ENCODE measurements around the gene COQ2. TPM values are rescaled to one million over a fixed set of nuclear protein-coding genes. Genes with fewer than 3 reads are reported as not detected.
A peak's percentile ranks its signal among the peaks of the same experiment; 100 is the strongest.
"Not testable (repeated sequence)": the region's sequence is repeated elsewhere in the genome, so short reads cannot be mapped to it uniquely, and the experiment has no call there.

COQ2 gene
- total RNA-seq, 1 experiment from 2014 or later: 20.1 TPM

DNA sequence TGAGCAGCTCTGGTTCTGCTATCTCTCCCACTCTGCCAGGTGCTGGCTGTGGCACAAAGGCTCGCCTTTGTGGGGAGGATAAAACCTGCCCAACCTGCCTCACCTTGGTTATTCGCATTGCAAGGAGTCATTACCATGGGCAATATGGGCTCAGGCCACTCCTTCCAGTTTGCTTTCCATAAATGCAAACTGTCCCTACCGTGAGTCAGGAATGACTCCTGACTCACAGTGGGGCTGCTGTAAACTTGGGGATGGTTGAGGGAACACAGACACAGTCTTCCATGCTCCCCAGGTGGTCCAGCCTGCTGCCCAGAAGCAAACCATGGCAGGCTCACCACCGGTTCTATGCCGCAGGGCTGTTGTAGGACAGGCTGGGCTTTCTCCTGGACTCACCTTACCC is 36.1 kb downstream of the COQ2 start:
- peak; percentile 6 for DNase-seq (ENCODE audit: low read depth)

DNA sequence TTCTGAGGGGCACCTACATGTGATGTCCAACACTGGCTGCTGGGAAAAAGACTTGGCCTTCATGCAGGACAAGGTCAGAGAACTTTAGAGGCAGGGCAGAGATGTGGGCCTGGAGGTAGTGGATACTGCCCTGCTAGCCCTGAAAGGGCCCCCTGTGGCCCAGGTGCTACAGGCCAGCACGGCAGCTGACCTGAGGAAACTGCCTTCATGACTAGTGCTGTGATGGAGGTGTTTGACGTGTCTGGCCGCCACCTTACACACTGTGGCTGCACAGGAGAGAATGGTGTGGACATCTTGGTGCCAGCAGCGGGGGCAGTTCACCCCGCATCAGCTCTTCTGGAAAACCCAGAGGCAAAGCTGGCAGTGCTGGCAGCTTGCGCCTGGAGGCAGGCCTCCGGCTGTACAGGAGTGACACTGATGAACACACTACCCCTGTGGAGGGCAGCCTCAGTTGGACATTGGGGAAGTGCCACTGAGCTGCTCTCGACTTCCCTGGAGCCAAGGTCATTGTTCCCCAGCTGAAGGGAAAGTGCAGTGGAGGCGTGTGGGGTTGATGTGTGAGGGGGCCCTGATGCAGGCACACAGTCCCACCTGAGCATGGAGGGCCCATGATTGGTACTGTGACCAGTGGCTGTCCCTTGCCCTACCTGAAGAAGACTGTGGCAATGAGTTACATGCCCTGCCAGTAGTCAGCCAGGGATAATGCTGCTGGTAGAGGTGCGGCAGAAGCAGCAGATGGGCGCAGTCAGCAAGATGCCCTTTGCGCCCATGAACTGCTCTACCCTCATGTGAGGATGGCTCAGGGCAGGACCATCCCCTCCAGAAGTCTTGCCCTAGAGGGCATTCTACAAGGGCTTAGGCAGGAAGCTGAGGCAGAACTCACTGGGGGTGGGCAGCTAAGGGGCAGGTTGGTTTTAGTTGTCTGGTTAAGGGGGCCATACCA is 36.9 kb downstream of the COQ2 start:
- DNase-seq (ENCODE audit: low read depth): no peak

DNA sequence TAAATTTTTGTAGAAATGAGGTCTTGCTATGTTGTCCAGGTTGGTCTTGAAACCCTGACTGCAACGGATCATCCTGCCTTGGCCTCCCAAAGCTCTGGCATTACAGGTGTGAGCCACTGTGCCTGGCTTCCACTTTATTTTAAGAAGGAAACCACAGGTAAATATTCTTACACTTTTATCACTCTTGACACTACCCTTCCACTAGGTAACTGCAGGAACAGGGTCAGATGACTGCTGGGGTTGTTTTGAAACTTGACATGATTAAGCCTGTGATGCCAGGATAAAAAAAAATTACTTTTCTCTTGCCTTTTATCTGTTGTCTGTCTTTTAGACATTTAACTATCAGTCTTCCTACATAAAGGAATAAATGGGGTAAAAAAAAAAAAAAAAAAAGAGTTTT is 43.5 kb downstream of the COQ2 start:
- no peak for DNase-seq (ENCODE audit: low read depth)

DNA sequence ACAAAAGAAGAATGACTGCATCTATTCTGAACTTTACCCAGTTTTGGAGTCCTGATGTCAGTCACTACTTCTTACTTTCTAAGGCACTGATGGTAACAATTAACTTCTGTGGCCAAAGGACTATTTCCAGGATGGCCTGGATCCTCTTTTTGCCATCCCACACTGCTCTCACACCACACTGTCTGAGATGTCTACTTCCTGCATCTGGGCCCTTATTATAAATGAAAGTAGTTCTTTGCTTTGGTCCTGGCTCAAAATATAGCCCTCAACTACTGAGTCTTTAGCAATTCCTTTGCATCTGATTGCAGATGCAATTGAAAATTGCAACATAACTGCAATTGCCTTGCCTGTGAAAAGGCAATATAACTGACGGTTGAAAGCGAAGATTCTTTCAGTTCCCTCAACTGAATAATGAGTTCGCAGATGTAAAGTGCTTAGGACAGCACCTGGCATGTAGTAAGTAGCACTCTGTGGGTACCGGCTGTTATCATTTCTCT is 44.2 kb downstream of the COQ2 start:
- no peak for DNase-seq (ENCODE audit: low read depth)

DNA sequence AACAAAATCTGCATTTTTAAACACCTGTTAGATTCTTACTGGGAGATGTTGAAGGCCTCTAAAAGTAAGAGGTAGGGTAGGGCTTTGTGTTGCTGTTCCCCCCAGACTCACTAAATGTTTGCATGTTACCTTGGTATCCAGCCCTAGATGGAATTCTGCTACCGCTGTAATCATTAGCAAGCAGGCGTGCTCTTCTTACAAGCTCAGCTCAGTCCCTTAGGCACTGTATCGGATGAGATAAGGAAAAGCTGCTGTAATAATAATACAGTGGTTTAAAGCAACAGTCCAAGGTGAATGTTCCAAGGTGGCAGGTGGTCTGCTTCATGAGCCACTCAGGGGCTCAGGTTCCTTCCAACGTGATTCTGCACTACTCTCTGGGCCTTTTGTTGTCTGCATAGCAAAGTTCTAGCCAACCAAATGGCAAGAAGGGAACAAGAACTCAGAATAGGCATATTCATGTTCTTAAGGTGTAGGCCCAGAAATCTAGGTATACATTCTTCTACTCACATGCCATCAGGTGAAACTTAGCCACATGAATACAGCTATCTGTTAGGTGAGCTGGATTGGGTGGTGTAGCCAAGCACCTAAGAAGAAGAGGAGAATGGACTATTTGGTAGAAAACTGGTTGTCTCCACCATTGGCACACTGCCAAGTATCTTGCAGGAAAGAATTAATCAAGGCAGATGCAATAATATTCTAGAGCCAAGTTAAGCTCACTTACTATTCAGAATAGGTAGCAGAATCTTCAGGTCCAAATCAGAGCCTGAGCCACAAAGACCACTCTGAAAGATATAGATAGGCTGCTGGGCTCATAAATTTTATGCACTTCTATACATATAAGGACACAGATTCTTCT is 46.0 kb downstream of the COQ2 start:
- DNase-seq (ENCODE audit: low read depth): no peak

DNA sequence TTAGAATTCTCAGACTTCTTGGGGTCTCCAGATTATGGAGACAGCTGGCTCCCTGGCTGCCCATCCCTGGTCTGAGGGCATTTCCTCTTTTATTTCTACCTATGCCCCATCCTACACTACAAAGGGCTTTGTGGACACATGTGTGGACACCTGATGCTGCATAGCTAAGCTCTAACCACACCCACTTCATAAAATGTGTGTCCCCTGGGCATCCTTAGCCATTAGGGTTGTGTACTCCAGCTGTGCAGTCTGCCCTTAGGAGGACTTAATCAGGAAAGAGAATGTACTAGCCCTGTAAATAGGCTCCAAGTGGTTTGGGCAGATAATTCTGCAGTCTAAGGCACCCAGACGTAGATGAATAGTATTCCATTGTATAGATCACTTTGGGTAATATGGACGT is 47.0 kb downstream of the COQ2 start:
- DNase-seq (ENCODE audit: low read depth): no peak

DNA sequence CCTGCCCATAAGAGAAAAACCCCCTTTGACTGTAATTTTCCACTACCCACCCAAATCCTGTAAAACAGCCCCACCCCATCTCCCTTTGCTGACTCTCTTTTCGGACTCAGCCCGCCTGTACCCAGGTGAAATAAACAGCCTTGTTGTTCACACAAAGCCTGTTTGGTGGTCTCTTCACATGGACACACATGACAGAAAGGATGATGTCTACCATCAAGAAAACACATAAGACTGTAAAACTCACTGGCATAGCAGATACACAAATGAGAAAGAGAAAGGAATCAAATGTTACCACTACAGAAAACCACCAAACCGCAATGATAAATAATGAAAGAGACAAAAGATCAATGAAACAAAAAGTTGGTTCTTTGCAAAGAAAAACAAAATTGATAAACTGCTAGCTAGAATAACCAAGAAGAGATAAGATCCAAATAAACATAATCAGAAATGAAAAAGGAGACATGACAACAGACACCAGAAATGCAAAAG is 48.9 kb downstream of the COQ2 start:
- not testable (repeated sequence) for DNase-seq (ENCODE audit: low read depth)

DNA sequence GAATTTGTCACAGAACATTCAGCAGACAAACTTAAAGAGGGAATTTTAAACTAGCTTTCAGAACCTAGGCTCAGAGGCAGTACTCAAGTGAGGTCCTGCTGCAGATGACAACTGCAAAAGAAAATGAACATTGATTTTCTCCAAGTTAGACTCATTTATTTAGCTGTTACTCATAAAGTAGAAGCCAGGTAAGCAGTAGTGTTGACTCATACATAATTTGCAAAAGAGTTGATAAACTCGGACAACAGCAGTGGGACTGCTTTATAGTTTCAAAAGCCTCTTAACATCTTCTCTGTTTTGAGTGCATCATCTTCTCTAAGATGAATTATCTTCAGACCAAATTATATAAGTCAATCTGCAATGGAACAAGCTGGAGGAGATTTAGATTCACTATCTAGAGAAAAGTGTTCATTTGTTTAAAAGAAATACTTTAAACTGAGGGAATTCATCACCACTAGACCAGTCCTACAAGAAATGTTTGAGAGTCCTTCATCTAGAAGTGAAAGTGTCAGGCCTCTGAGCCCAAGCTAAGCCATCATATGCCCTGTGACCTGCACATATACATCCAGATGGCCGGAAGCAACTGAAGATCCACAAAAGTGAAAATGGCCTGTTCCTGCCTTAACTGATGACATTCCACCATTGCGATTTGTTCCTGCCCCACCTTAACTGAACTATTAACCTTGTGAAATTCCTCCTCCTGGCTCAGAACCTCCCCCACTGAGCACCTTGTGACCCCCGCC is 49.5 kb downstream of the COQ2 start:
- no peak for DNase-seq (ENCODE audit: low read depth)

DNA sequence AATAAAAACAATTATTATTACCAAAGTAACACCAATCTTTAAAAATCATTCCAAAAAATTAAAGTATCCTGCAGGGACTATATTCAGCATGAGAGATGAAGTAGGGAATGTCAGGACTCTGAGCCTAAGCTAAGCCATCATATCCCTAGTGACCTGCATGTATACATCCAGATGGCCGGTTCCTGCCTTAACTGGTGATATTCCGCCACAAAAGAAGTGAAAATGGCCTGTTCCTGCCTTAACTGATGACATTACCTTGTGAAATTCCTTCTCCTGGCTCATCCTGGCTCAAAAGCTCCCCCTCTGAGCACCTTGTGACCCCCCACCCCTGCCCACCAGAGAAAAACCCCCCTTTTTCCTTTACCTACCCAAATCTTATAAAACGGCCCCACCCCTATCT is 50.2 kb downstream of the COQ2 start:
- not testable (repeated sequence) for DNase-seq (ENCODE audit: low read depth)

DNA sequence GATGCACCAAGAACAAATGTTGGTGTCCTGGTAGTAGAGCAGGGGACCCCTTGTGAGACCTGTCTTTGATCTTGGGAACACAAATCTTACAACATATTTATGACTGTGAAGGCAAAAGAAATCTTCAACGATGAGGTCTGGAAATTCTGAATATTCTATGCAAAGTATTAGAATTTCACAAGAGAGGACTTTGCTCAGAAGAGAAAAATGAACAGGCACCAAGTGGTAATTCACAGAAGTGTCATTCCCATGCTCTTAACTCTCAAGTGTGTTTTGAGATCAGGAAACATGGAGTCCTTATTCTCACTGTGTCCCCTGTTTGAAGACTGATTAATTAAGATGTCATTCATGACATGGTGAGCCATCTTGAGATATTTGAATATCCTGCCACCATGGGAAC is 52.5 kb downstream of the COQ2 start:
- DNase-seq (ENCODE audit: low read depth): no peak

DNA sequence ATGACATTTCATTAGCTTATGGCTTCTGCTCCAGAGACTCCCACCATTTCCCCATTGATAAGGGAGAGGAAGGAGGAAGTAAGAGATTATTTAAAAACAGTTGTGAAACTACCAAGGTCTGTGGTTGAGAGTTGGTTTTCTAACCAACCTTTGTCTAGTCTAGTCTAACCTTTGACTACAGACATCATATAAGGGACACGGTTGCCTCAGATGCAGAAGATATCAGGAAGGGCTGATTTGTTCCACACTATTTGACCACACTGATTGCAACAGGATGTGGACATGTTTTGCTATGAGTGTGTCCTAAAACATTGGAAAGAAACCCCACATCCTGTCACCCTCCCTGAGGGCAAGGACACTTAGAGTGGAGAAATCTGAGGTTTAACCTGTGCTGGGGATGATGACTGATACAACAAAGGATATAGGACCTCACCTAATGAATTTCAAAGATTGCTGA is 53.0 kb downstream of the COQ2 start:
- peak; percentile 88 for DNase-seq (ENCODE audit: low read depth)

DNA sequence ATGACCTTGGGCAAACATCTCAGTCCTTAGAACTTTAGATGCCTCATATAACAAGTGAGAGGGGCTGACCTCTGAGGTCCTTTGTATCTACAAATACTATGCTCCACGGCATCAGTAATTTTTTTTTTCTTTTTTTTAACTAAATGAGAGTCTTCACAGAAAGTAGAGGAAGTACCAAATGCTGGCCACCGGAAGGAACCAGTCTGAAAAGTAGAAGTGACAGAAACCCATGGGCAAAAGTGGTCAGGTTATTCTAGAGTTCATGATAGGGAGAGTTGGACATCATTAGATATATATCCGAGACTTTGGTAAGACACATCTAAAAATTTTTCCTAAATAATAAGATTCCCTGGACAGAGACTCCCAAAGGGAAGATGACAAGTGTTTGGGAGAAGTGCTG is 53.7 kb downstream of the COQ2 start:
- DNase-seq (ENCODE audit: low read depth): no peak

DNA sequence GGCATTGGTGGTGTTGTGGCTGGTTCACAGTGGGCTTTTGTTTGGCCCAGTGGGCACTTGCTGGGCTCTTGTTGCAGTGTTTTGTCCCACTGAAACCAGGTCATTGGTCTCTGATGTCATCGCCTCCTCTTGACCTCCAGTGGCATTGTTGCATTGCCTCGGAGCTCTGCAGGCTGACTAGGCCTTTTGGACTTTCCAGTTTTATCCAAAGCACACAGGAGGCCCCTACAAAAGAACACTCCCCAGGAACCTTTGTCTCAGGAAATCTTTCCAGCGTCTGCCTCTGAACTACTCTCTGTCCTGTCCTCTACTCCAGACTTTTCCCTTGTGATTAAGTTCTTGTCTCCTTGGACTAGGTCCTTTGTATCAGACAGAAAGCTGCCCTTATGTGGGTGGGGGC is 54.8 kb downstream of the COQ2 start:
- no peak for DNase-seq (ENCODE audit: low read depth)

DNA sequence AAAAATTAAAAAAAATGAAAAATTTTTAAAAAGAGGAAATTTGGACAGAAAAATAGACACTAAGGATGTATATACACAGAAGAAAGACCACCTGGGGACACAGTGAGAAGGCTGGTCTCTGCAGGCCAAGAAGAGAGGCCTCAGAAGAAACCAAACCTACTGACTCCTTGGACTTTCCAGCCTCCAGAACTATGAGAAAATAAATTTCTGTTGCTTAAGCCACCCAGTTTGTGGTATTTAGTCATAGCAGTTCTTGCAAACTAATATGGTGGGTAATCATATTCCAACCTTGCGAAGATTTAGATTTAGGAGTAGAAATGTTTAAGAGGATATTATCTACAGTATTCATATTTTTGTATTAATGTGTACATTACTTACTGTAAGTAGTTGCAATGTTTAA is 56.4 kb downstream of the COQ2 start:
- no peak for DNase-seq (ENCODE audit: low read depth)

DNA sequence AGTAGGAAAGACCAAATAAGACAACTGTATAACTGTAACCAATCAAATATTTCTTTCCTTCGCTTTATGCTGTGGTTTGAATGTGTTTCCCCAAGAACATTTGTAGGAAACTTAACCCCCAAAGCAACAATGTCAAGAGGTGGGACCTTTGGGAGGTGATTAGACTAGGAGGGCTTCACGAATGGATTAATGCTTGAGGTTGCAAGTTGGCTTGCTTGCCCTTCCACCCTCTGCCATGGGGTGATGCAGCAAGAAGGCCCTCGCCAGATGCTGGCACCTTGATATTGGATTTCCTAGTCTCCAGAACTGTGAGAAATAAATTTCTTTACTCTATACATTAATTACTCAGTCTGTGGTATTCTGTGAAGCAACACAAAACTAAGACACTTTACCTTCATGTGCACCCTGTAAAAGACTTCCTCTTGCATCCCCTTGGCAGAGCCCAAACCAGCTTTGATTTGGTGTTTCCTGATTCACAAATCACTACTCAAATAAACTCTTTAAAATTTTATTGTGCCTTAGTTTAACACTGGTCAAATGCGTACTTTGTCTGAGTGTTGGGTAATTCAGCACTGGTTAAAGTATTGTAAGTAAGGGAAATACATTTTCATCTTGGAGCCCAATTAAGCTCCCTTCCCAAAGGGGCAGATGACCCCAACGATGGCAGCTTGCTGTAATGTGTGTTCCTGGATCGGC is 59.9 kb downstream of the COQ2 start:
- no peak for DNase-seq (ENCODE audit: low read depth)

DNA sequence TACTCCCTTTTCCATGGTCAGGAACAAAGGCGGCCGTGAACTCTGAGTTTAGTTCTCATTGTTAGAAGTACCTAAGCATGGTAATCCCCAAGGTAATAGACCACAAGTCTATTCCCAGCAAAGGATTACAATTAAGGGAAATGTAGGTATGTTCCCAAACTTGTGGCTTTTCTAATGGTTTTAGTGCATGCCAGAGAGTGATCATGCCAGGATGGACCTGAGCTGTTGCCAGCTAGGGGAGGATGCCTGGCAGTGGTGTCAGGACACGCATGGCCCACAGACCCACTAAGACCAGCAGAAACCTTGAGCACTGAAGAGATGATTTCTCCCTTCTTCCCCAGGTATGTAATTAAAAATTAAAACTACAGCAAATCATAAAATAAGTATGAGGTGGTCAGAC is 60.8 kb downstream of the COQ2 start:
- no peak for DNase-seq (ENCODE audit: low read depth)

DNA sequence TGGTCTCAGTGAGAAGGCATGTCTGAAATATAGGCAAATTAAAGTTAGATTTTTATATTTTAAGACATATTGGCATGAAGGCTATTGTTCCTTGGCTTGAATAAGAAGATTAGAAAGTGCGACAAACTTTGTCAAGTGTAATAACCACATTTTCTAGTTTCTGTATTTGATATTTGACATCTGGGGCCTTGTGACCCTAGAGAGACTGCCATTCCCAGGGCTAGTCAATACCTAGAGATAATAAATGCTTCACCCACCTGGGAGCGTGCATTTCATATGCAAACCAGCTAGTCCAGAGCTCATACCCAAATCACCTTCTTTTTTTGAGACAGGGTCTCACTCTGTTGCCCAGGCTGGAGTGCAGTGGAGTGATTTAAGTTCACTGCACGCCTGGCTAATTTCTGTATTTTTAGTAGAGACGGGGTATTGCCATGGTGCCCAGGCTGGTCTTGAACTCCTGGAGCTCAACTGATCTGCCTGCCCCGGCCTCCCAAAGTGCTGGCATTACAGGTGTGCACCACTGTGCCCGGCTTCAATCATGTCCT is 62.6 kb downstream of the COQ2 start:
- no peak for DNase-seq (ENCODE audit: low read depth)

DNA sequence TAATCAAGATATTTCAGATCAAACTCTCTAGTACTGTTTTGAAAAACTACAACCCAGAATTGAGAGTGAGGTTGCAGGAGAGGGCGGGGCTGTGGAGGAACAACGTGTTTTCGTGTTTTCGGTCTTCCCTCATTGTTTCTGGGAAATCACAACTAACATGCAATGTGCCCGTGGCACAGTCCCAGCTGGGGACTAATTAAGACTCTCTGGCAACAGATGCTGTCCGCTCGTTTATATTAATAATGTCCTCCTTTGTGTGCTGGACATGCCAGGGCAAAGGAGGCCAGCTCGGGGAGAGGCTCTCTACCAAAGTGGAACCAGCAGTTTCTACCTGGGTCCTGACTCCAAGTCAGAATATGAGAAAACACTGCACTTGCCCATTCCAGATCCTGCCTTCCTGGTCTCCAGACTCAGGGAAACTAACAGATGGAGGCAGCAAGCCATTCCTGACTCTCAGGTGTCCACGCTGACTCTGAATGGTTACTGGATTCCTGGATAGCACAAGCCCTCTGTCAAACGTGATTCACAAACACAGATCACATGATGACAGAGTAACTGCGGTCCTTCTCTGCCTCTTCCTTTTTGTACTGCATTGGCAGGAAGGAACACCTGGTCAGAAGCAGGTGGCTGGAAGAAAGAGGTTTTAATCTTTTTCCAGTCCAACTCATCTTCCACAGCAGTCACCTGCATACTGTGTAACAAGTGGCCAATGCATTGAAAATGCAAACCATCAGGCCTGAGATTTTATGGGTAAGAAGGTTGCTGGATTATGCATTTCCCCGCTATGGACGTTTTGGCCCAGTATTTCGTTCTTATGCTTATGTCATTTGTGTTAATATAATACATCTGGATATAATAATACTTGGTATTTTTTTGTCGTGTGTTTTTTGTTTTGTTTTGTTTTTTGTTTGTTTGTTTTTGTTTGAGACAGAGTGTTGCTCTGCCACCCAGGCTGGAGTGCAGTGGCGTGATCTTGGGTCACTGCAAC is 65.0 kb downstream of the COQ2 start:
- DNase-seq (ENCODE audit: low read depth): peak; percentile 9

DNA sequence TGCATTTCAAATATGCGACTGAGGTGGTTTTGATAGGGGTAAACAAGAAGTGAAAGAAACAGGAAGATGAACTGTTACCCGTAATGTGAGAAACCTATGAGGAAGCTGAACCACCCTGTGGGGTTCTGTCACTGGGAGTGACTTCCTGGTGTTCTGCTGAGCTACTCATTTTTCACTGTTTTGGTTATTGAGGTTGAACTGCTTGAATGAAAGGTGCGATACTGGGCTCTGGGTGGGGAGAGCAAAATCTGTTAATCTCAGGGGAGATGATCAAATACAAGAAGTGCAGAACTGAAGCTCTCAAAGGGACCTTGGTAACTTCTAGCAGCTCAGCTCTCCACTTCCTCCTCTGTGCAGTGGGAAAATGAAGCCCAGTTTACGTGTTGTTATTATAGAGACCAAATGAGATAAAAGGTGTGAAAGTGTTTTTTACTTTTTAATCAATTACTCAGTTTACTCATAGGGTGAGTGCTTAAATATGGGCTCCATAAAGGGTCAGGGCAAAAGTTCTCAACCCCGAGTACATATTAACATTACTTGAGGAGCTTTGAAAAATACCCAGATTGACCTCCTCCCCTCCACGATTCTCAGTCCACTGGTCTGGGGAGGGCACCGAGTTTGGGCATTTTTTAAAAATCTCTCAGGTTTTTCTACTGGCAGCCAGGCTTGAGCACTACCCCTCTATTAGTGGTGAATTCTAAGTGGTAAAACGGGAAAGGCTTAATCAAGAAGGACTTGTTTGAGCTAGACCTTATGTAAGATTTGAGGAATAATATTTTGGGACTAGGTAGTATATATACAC is 66.7 kb downstream of the COQ2 start:
- DNase-seq (ENCODE audit: low read depth): no peak

All from RPMI7951 (cell line).